ENCODE data around the gene XK.

The XK gene

GRCh38 chrX:37679888-37680287 lies 5.7 kb upstream of the XK start:
- DNase-seq, result no peak

GRCh38 chrX:37684426-37684825 lies 1.2 kb upstream of the XK start:
- no peak for DNase-seq

- DNase-seq, result no peak
Measured at GRCh38 chrX:37684973-37685372, 618 bp upstream of the XK start.

GRCh38 chrX:37686369-37686995 lies 891 bp downstream of the XK start:
- DNase-seq, result no peak

GRCh38 chrX:37686996-37687395 lies 1.4 kb downstream of the XK start:
- no peak for DNase-seq

- no peak for DNase-seq
Measured at GRCh38 chrX:37690119-37690518, 4.5 kb downstream of the XK start.

- no peak for DNase-seq
Measured at GRCh38 chrX:37692918-37693317, 7.3 kb downstream of the XK start.

GRCh38 chrX:37697169-37697760 lies 11.7 kb downstream of the XK start:
- no peak for DNase-seq

- DNase-seq, result no peak
Measured at GRCh38 chrX:37701588-37701987, 16.0 kb downstream of the XK start.

- no peak for DNase-seq
Measured at GRCh38 chrX:37711991-37712390, 26.4 kb downstream of the XK start.

- DNase-seq, result peak; percentile 0
Measured at GRCh38 chrX:37712458-37712857, 26.9 kb downstream of the XK start.

GRCh38 chrX:37714479-37714878 lies 28.9 kb downstream of the XK start:
- DNase-seq, result no peak

GRCh38 chrX:37716602-37717001 lies 31.0 kb downstream of the XK start:
- no peak for DNase-seq

- DNase-seq, result no peak
Measured at GRCh38 chrX:37717708-37718107, 32.1 kb downstream of the XK start.

- no peak for DNase-seq
Measured at GRCh38 chrX:37722595-37722994, 37.0 kb downstream of the XK start.

GRCh38 chrX:37726346-37726745 lies 40.8 kb downstream of the XK start:
- no peak for DNase-seq

- DNase-seq, result peak; percentile 55
Measured at GRCh38 chrX:37745354-37745753, 59.8 kb downstream of the XK start.

GRCh38 chrX:37745835-37746217 lies 60.2 kb downstream of the XK start:
- DNase-seq, result peak; percentile 1

GRCh38 chrX:37746218-37746941 lies 60.8 kb downstream of the XK start:
- peak; percentile 63 for DNase-seq

- DNase-seq, result no peak
Measured at GRCh38 chrX:37746951-37747350, 61.4 kb downstream of the XK start.

GRCh38 chrX:37752281-37752680 lies 66.7 kb downstream of the XK start:
- DNase-seq, result no peak

GRCh38 chrX:37752936-37753335 lies 67.3 kb downstream of the XK start:
- DNase-seq, result no peak

- peak; percentile 7 for DNase-seq
Measured at GRCh38 chrX:37753384-37753783, 67.8 kb downstream of the XK start.

GRCh38 chrX:37754516-37754915 lies 68.9 kb downstream of the XK start:
- DNase-seq, result no peak

GRCh38 chrX:37755025-37755424 lies 69.4 kb downstream of the XK start:
- peak; percentile 6 for DNase-seq
